Endothelial cell of umbilical vein (primary cell): Measurements from ENCODE around the gene TTC13. TPM values are rescaled to one million over a fixed set of nuclear protein-coding genes. Genes with fewer than 3 reads are reported as not detected.

Experiments used
- BruUV-seq: library from RNA; stranded (reverse); fragments of 400-500 nt; replicated peaks from 2 replicates; lab custom pipeline; 2021; lab: Mats Ljungman, UMichigan
- CTCF ChIA-PET: fragments of 300-600, 350-600 bp; sonication (Branson Sonifier 250); formaldehyde crosslinking; loops from one replicate; lab custom pipeline; 2021; ENCODE audit warnings: antibody characterized with exemption, inconsistent platforms; lab: Charles Lee
- POLR2A ChIA-PET: fragments of 300-600, 350-600 bp; sonication (Branson Sonifier 250); formaldehyde crosslinking; loops from one replicate; lab custom pipeline; 2021; ENCODE audit warnings: antibody characterized with exemption, inconsistent platforms; lab: Charles Lee
- DNase-seq: peaks from one replicate; pipeline ENCODE4 v3.0.0-alpha.2; 2011; ENCODE audit warnings: low read depth, low spot score
- FAIRE-seq: peaks from 2 replicates; lab custom pipeline; 2011; peaks lifted over from hg19 to GRCh38; lab: Jason Lieb, UNC
- H2AFZ ChIP-seq: 2 replicates; pipeline ENCODE4 v1.6.0; 2012; ENCODE audit warnings: low read depth, low read length, control low read depth, inconsistent platforms
- H3K27ac ChIP-seq: 2 replicates; pipeline ENCODE4 v1.5.1; 2011; ENCODE audit warnings: low read depth, mild to moderate bottlenecking, control low read depth, low read length, moderate library complexity; ENCODE audit not compliant: insufficient read depth
- H3K27me3 ChIP-seq, 2 experiments: 2 replicates each; pipeline versions ENCODE4 v1.6.0 to v1.6.1; 2011; ENCODE audit warnings: low read length in 2 of 2, mixed read lengths in 1 of 2; ENCODE audit not compliant: control insufficient read depth in 2 of 2, insufficient read depth in 2 of 2
- H3K36me3 ChIP-seq, 2 experiments: 2 replicates in 1 of 2; 3 replicates in 1 of 2; pipeline ENCODE4 v1.5.1; 2011; ENCODE audit warnings: low read length in 2 of 2, mild to moderate bottlenecking in 1 of 2, moderate library complexity in 1 of 2; ENCODE audit not compliant: control insufficient read depth in 2 of 2, insufficient read depth in 2 of 2; ENCODE audit errors: extremely low read depth in 1 of 2
- H3K4me1 ChIP-seq: 3 replicates; pipeline ENCODE4 v1.5.1; 2011; ENCODE audit warnings: mild to moderate bottlenecking, low read length; ENCODE audit not compliant: control insufficient read depth, insufficient read depth; ENCODE audit errors: extremely low read depth
- H3K4me2 ChIP-seq: 2 replicates; pipeline ENCODE4 v1.6.1; 2011; ENCODE audit warnings: low read length, control low read depth, mixed read lengths; ENCODE audit not compliant: insufficient read depth
- H3K4me3 ChIP-seq, 3 experiments: fragments of 200-600 bp in 1 of 3; sonication (generic), shearing (Covaris generic) in 1 of 3; replicated peaks in 1 of 3; 2 replicates each; pipeline ENCODE4 v1.5.1; 2011 to 2016; ENCODE audit warnings: control low read depth in 3 of 3, low read length in 3 of 3, mild to moderate bottlenecking in 2 of 3, inconsistent platforms in 1 of 3, low read depth in 1 of 3, moderate library complexity in 1 of 3; ENCODE audit not compliant: insufficient read depth in 1 of 3
- H3K79me2 ChIP-seq: 2 replicates; pipeline ENCODE4 v1.6.0; 2012; ENCODE audit warnings: low read length, inconsistent platforms; ENCODE audit not compliant: control insufficient read depth, insufficient read depth
- H3K9ac ChIP-seq: replicated peaks from 2 replicates; pipeline ENCODE3; 2011; ENCODE audit warnings: low read length, control low read depth; ENCODE audit not compliant: insufficient read depth; ENCODE audit errors: extremely low read depth
- H3K9me1 ChIP-seq: replicated peaks from 3 replicates; pipeline ENCODE4 v1.6.0; 2011; ENCODE audit warnings: mild to moderate bottlenecking, low read length; ENCODE audit not compliant: control insufficient read depth, insufficient read depth; ENCODE audit errors: extremely low read depth
- H3K9me3 ChIP-seq: replicated peaks from 2 replicates; pipeline ENCODE4 v1.5.1; 2012; ENCODE audit warnings: low read length, inconsistent platforms; ENCODE audit not compliant: control insufficient read depth, insufficient read depth
- H4K20me1 ChIP-seq: replicated peaks from 2 replicates; pipeline ENCODE3; 2011; ENCODE audit warnings: mild to moderate bottlenecking, low read length; ENCODE audit not compliant: control insufficient read depth, insufficient read depth; ENCODE audit errors: extremely low read depth
- CTCF ChIP-seq, 2 donors: IDR thresholded peaks; 1 replicate in 1 of 2; 2 replicates in 1 of 2; pipeline ENCODE4 v1.5.1; 2011; ENCODE audit warnings: low read length in 2 of 2, mild to moderate bottlenecking in 2 of 2, moderate library complexity in 2 of 2, control low read depth in 1 of 2, inconsistent platforms in 1 of 2, low read depth in 1 of 2; ENCODE audit not compliant: insufficient read depth in 1 of 2; ENCODE audit errors: extremely low read depth in 1 of 2
- EZH2 ChIP-seq: IDR thresholded peaks from 2 replicates; pipeline ENCODE4 v1.6.1; 2012; ENCODE audit warnings: borderline replicate concordance, low read depth, mild to moderate bottlenecking, moderate library complexity, low read length, inconsistent platforms; ENCODE audit not compliant: severe bottlenecking
- FOS ChIP-seq: IDR thresholded peaks from 2 replicates; pipeline ENCODE4 v1.6.1; 2011; ENCODE audit warnings: mild to moderate bottlenecking, low read length, moderate library complexity, borderline replicate concordance; ENCODE audit not compliant: insufficient read depth
- GATA2 ChIP-seq: IDR thresholded peaks from 2 replicates; pipeline ENCODE4 v1.7.0; 2011; ENCODE audit warnings: low read depth, mild to moderate bottlenecking, moderate library complexity, mixed read lengths, low read length; ENCODE audit not compliant: insufficient read length, insufficient read depth
- JUN ChIP-seq: IDR thresholded peaks from 2 replicates; pipeline ENCODE4 v1.6.1; 2011; ENCODE audit warnings: borderline replicate concordance, low read depth; ENCODE audit not compliant: insufficient read length, insufficient read depth
- MAX ChIP-seq: IDR thresholded peaks from 2 replicates; pipeline ENCODE4 v1.6.1; 2011; ENCODE audit not compliant: insufficient read depth, insufficient read length
- MYC ChIP-seq: IDR thresholded peaks from one replicate; pipeline ENCODE4 v1.6.1; 2011; ENCODE audit warnings: mild to moderate bottlenecking, low read depth, low read length
- POLR2A ChIP-seq: IDR thresholded peaks from 2 replicates; pipeline ENCODE4 v1.6.1; 2012; ENCODE audit warnings: low read depth, mild to moderate bottlenecking, control low read depth, low read length
- POLR2AphosphoS5 ChIP-seq: IDR thresholded peaks from 2 replicates; pipeline ENCODE4 v1.6.1; 2012; ENCODE audit warnings: low read depth, mild to moderate bottlenecking, control low read depth, low read length, moderate library complexity; ENCODE audit not compliant: insufficient read depth
- dilution Hi-C: fragments of 300-500 bp; cut with MboI; formaldehyde crosslinking; loops from one replicate; pipeline ENCODE4 v1.15.0; 2019; ENCODE audit warnings: low sequenced_read_pairs; ENCODE audit not compliant: extremely low pct_ligation_motif_present
- intact Hi-C: fragments of 100-400 bp; cut with micrococcal nuclease; formaldehyde crosslinking; loops from one replicate; pipeline ENCODE4 v1.10.0; 2022
- polyA plus RNA-seq, 4 experiments: library from polyadenylated mRNA; depleted of rRNA in 3 of 4; stranded (reverse) in 3 of 4; unstranded in 1 of 4; fragments of >200 nt; gene quantifications; 2 replicates each; pipeline versions ENCODE4 v1.2.1 to v1.2.3, GENCODE V29; 2011 to 2012; ENCODE audit warnings: missing spikeins in 1 of 4
- total RNA-seq: library from RNA; stranded (reverse); gene quantifications from 2 replicates; pipeline ENCODE4 v1.2.3, GENCODE V29; 2021

Gene TTC13
- total and polyA plus RNA-seq, 2 donors (not counting 3 experiments of a cell fraction or from before 2014, with no cell fraction given) = 8.8 to 23.9 TPM

- no peaks in the 10 kb centered on the region for H4K20me1 ChIP-seq
- FAIRE-seq (no peak), DNase-seq (no peak)
- no peaks in the 10 kb centered on the region for H3K27me3 ChIP-seq
- no peaks in the 10 kb centered on the region for H3K9me1 ChIP-seq
- intact Hi-C loops (no loop called here), dilution Hi-C loops (no loop called here)
- TF ChIP-seq POLR2AphosphoS5 (no peak), POLR2A (no peak), JUN (no peak), FOS (no peak), CTCF (IDR thresholded peaks at IDR 0.05; ENCODE audit: extremely low read depth in 1 of 2, insufficient read depth in 1 of 2, low read depth in 1 of 2, low read length in 2 of 2) (no peak), GATA2 (no peak), MAX (no peak), EZH2 (no peak), MYC (no peak)
- H3K4me1 ChIP-seq = no peaks in the 10 kb centered on the region
- H2AFZ ChIP-seq = no peak overlapping the region
- no peak overlapping the region for H3K4me2 ChIP-seq
- no peak overlapping the region for H3K4me3 ChIP-seq
- BruUV-seq = no TSS peak
- POLR2A ChIA-PET = no interaction called here
- no peak overlapping the region for H3K27ac ChIP-seq
- H3K36me3 ChIP-seq = peaks cover 0 to 2% of the 10 kb centered on the region in 2 experiments
- no peaks in the 10 kb centered on the region for H3K79me2 ChIP-seq
- H3K9me3 ChIP-seq = no peaks in the 10 kb centered on the region
- no peak overlapping the region for H3K9ac ChIP-seq
- CTCF ChIA-PET = no interaction called here
Measured at GRCh38 chr1:230937371-230937770, 41.3 kb downstream of the TTC13 start.
